Jurkat, Clone E6-1 (cell line): ENCODE data around the gene PPP1R37.
A peak's percentile ranks its signal among the peaks of the same experiment; 100 is the strongest.

Source experiments
- DNase-seq: peaks from one replicate; pipeline ENCODE4 v3.0.0-alpha.2; 2011; ENCODE audit warnings: low read depth, low spot score
- H3K4me3 ChIP-seq: 2 replicates; pipeline ENCODE4 v1.5.1; 2011; ENCODE audit warnings: mild to moderate bottlenecking, low read length, control low read depth, moderate library complexity

Gene PPP1R37

DNA sequence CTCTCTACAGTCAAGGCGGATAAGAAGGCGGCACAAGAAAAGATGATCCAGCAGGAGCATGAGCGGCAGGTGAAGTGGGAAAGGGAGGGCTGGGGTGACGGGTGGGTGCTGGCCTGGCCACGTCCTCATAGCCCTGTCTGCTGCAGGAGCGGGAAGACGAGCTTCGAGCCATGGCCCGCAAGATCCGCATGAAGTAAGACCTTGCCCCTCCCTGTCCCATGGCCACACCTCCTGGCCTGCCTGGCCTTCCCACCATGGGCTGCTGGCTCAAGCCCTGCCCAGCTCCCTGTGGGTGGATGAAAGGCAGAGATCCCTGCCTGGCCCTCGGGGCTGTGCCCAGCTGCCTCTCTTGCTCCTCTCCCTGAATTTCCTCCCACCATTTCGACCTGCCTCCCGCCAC lies 23.9 kb upstream of the PPP1R37 start:
- no peak for DNase-seq
- no peak overlapping the region for H3K4me3 ChIP-seq

DNA sequence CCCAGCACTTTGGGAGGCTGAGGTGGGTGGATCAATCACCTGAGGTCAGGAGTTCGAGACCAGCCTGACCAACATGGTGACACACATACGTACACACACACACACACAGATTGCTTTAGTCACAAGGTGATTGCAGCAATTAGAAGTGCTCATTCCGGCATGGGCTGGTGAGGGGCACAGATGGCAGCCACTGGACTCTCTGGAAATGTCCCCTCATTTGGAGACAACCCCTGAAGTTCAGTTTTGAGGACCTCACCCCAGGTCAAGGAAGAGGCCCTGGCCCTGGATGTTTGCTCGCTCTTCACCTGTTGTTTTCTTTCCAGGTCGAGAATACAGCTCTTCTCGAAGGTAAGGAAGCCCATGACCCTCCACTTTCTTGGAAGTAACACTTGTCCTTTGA lies 22.8 kb upstream of the PPP1R37 start:
- no peak for DNase-seq
- no peak overlapping the region for H3K4me3 ChIP-seq

DNA sequence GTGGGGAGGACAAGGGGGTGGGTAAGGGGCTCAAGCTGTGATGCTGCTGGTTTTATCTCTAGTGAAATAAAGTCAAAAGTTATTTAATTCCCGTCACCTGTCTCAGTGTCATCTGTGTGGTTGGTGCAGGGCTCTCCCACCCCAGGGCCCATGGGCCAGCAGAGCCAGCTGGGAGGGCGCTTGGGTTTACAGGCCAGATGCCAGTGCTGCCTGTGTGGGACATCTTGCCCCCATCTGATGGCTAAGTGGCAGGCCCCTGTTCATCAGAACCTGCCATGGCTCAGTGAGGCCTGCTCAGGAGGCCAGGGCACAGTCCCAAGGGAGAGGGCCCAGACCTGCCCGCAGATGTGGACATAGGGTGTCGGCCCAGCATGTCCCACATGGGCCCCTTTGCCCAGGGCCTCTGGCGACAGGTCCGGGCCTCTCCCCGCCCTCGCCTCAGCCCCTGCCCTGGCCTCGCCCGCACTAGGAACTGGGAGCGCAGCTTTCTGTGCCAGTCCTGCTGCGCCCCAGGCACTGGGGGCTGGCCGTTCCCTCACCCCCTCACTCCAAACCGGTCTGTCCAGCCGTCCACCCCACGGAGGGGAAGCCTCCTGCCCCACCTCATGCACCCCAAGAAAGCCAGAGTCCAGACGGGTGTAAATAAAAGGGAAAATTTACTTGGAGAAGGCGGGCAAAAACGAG lies 22.0 kb upstream of the PPP1R37 start:
- no peak overlapping the region for H3K4me3 ChIP-seq
- no peak for DNase-seq

DNA sequence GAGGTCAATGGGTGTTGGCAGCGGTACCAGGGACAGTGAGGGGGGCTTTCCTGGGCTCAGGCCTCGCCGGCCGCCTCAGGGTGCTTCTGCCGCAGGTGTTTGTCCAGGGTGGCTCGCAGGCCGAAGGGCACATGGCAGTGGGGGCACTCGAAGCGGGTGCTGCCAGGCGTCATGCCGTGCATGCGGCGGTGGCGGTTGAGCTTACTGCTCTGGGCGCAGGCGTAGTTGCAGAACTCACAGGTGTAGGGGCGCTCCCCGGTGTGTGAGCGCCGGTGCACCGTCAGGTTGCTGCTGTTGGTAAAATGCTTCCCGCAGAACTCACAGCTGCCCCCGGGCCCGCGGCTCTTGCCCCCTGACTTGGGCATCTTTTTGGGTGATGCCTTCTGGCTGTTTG lies 21.4 kb upstream of the PPP1R37 start:
- H3K4me3 ChIP-seq: no peak overlapping the region
- no peak for DNase-seq

DNA sequence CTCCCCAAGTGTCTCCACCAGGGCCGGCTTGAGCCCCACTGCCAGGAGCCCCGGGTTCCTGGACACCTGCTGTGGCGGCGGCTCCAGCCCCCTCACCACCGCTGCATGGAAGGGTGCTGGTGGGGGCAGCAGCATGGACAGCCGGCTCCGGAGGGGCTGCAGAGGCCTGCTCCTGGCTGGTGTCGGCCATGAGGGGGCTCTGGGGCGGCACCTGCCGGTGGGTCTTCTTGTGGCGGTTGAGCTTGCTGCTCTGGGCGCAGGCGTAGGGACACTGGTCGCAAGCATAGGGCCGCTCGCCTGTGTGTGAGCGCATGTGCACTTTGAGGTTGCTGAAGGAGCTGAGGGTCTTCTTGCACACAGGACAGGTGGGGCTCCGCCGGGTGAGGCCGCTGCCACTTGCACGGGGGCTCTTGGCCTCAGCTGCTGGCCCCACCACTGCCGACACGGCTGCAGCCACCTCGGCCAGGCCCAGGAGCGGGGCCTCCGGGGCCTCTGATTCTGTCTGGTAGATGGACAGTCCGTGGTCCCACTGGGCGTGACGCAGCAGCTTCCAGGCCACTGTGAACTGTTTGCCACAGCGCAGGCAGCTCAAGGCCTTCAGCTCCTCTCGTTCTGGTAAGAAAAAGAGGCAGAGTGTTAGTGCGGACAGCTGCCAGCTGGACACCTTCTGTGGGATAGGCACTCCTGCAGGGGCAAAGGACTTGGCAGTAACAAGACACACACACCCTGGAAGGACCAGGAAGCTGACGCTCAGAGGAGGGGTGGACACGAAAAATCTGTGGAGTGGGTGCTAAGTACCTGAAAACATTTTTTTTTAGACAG lies 20.8 kb upstream of the PPP1R37 start:
- no peak overlapping the region for H3K4me3 ChIP-seq
- no peak for DNase-seq

DNA sequence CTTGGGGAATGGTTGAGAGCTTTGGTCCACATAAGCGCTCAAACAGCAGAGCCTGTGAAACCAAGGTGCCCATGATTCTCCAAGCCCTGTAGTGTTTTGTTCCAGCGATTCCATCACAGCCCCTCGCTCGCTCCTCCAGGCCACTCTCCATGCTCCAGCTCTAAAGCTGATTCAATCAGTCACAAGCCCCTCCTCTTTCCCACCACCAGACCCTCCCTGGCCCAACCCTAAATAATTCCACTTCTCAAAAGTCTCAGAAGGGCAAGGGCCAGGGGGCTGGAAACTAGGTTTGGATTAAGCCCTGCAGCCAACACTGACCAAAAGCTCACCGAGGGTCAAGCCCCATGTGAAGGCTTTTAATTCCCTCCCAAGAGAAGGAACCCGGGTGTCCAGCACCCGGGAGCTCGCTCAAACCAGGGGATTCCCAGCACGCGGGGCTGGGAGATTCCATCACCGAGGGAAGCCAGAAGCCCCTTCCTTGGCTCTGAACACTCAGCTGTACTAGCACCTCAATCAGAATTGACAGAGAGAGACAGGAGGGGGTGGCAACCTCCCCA lies 18.2 kb upstream of the PPP1R37 start:
- DNase-seq: no peak
- no peak overlapping the region for H3K4me3 ChIP-seq

DNA sequence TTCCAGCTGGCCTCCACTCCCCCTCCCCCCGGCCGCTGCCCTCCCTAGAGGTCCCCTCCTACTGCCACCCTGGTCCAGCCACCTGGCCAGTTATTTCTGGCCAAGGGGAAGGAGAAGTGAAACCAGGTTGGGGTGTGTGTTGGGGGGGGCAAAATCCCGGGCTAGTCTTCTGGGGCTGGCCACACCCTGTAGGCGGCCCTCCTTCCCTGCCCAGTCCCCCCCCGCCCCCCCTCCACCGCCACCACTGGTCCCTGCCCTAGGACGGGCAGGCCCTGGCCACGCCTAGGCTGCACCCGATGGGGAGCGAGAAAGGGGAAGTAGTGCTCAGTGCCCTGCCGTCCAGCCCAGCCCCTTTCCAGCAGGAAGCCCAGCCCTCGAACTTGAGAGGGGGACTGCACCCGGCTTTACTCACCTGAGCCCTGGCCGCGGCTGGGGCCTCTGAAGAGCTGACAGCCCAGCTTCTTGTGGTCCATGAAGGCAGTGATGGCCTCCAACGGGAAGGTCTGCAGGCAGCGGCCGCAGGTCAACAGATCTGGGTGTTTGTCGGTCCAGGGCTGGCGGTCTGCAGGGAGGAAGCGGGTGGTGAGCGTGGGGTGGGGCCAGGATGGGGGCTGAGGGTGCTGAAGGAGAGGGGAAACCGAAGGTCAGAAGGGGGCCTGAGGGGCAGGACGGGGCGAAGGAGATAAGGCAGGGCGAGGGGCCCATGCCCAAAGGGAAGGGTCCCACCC lies 17.5 kb upstream of the PPP1R37 start:
- no peak for DNase-seq
- no peak overlapping the region for H3K4me3 ChIP-seq

DNA sequence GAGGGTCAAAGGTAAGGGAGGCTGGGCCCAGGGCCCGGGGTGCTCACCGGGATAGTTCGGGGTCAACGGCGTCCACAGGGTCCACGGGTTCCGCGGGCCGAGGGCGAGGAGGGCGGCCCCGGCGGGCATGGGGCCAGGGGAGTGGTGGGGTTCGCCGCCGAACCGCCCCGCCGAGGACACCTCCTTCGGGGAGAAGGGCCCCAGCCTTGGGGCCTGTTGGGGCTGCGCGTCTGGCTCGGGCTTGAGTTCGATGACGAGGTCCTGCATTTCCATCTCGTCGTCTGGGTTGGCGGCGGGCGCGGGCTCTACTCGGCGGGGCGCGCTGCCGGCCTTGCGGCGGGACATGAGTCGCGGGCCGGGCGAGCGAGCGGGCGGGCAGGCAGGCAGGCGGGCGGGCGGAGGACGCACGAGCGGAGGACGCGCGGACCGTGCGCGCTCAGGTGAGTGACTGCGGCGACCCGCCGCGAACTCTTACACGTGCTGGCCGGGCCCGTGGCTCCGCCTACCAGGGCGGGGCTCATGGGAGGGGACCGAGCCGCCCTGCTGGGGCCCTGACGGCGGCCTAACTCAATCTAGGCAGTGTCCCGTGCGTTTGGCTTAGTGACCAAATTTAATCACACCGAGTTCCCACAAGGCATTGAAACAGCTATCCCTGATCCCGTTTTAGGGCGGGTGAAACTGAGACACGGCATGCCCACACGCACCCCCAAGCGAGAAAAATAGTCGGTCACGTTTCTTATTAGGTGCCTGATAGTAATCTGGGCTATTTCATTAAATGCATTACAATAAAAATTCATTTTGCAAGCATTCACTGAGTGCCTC lies 16.7 kb upstream of the PPP1R37 start, which contains the start of gene ZNF296:
Gene ZNF296 (minus strand): TSS at position 450 of the 822 bp plus-strand sequence. CDS start 105 bp downstream, at position 345.
- DNase-seq: no peak
- H3K4me3 ChIP-seq: no peak within 1 kb of the TSS

DNA sequence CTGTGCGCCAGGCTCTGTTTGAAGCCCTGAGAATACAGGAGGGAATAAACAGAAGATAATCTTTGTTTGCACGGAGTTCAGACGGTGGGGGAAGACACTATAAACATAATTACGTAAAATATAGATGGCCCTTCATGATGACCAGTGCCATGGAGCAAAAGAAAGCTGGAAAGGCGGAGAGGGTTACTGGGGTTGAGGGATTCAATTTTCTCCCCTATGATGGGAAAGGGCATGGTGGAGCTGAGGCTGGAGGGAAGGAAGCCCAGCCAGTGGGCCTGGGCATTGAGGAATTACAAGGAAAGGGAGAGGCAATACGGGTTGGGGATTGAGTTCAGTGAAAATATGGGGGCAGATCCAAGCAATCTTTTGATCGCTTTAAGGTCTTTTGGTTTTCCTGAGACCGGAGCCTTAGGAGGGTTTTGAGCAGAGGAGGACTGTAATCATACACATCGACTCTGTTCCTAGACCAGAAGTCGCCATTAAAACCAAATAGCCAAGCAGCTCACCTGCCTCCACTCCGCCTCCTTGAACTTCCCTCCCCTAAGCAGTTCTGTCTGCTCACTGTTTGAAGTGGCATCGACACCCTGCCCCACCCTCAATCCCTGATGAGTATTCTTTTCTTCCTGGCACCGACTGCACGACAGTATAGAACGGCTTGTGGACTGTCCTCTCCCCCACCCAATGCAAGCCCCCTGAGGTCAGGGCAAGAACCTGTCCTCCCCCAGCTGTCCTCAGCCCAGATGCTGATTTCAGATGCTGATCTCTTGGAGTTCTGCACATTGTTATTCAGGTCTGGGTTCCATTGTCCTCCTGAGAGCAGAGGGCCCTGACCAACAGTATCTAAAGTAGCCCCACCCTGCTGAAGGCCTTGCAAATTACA lies 15.9 kb upstream of the PPP1R37 start:
- H3K4me3 ChIP-seq: no peak overlapping the region
- no peak for DNase-seq

DNA sequence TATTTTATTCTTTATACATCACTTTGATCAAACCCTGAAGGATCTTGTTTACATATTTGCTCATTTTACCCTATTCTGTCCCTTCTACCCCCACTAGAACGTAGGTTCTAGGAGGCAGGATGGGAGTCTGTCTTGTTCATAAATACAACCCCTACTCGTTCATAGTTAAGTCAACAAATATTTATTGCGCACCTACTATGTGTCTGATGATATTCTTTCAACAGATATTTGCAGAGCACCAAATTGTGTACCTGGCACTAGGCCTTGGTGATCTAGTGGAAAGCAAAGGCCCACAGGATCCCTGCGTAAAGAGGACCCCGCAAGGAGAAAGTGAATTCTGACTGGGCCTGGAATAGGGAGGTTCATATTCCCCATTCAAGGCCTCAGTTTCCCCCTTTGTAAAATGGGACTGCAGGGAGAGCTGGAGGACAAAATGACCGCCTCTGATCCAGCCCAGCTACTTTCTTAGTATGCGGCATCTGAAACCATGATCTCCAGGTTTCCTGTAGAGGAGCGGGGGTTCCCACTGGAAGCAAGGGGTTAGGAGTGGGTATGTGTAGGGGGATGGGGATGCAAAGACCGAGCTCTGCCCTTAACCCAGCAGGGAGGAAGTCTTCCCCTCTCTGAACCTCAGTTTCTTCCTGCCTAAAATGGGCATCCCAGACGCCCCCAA lies 14.5 kb upstream of the PPP1R37 start:
- peak overlapping the region; percentile 98 for H3K4me3 ChIP-seq
- DNase-seq: no peak

DNA sequence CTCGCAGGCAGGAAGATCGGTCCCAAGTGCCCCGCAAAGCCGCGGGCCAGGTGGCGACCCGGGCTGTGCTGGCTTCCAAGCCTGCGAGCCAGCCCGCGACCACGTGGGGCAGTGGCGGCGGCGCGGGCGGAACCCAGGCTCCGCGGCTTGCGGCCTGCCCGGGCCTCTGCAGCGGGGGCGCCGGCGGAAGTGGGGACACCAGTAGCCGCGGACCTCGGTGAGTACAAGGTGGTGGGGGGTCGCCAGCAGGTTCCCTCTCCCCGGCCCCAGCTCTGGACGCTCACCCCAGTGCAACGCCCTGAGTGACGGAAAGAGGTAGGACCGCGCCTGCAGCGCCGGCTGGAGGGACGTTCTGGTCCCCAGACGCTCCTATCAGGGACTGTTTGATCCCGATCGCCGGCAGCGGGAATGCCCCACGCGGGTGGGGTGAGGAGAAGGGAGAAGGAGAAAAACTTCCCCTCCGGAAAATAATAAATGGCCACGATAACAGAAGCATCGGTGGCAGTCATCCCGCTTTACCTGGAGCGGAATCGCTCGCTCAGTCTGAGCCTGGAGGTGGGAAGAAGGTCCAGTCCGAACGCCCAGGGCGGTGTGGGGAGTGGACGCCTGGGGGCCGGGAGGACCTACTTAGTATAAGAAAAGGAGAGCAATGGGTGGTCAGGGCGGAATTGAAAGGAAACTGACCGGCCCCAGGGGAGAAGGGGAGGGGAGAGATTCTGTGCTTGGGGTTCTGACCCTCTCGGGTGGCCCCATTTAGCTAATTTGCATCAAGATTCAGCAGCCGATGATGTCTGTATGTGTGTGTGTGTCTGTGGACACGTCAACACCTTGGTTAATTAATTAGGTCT lies 13.7 kb upstream of the PPP1R37 start, which contains the start of gene GEMIN7:
Gene GEMIN7 (plus strand): TSS at position 198 of the 848 bp plus-strand sequence. CDS start 10,855 bp downstream, outside the sequence.
- DNase-seq: peak; percentile 52

DNA sequence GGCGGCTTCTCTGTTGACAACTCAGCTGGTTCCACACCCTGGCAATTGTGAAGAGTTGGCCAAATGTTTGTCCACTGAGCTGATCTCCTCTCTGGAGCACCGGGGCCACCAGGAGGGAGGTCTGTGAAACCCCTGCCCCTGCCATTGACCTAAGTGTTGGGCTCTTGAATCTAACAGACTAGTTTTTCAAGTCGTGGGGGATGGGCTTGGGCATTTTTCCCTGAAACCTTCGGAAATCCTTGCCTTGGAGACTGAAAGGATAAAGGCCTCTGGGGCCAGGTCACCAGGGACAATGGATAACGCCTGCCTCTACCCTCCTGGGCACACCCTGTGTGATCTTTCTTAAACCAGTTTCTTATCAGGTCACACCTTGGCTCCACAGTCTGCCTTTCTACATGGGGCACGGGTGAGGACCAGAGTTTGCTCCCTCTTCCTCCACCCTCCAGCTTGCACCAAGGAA lies 13.0 kb upstream of the PPP1R37 start:
- no peak for DNase-seq
- H3K4me3 ChIP-seq: peak overlapping the region; percentile 98

More for the DNA sequence above, 13.7 kb upstream of the PPP1R37 start, which contains the start of gene GEMIN7:
- peak within 1 kb of the TSS; percentile 98 for H3K4me3 ChIP-seq

DNA sequence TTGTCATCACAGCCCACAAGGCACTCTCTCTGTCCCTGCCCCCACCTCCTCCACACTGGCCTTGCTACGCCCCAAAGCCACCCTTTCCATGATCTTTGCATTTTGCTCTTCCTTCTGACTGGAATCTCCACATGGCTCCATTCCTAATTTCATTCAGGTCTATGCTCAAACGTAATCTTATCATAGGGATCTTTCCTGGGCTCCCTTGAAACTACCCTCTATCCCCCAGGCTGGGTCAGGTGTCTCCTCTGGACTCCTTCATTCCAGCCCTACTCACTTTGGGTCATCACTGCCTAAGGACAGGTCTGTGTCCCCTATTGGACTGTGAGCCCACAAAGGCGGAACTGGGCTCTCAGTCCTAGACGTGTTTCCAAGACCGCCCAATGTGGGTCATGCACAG lies 10.8 kb upstream of the PPP1R37 start:
- no peak for DNase-seq
- no peak overlapping the region for H3K4me3 ChIP-seq

DNA sequence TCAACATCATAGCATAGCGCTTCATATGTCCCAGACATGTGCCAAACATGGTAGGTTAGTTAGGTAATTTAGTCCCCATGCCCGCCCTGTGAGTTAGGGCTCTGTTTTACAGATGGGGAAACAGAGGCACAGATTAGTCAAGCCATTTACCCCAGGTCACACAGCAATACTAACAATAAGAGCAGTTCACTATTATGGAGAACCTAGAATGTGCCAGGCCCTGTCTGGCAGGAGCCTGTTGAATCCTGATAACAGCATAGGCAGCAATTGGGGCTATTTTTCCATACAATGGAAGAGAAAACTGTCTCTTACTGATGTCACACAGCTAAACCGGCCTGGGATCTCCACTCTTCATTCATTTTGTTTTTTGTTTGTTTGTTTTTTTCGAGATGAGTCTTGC lies 6.5 kb upstream of the PPP1R37 start:
- no peak overlapping the region for H3K4me3 ChIP-seq

DNA sequence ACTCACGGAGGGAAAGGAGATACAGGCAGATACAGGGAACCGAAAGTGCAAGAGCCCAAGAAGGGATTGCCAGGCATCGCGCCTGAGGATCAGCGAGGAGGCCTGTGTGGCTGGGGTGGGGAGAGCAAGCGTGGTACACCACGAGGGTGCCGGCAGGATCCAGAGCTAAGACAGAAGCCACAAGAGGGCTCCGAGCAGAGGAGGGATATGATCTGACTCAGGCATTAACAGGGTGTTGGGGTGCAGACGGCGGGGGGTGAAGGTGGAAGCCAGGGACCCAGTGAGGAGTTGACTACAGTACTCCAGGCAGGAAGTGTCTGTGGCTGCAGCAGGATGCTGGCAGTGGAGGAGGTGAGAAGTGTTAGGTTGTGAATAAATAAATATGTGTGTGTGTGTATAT lies 5.4 kb upstream of the PPP1R37 start:
- peak; percentile 51 for DNase-seq
- H3K4me3 ChIP-seq: no peak overlapping the region

More for the DNA sequence above, 6.5 kb upstream of the PPP1R37 start:
- DNase-seq: no peak

DNA sequence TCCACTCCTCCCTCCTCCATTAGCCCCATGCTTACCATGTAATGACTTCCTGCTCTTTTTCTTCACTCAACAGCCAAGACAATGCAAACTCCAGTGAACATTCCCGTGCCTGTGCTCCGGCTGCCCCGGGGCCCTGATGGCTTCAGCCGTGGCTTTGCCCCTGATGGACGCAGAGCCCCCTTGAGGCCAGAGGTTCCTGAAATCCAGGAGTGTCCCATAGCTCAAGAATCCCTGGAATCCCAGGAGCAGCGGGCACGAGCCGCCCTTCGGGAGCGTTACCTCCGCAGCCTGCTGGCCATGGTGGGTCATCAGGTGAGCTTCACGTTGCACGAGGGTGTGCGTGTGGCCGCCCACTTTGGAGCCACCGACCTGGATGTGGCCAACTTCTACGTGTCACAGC lies 2.9 kb upstream of the PPP1R37 start:
- DNase-seq: no peak
- no peak overlapping the region for H3K4me3 ChIP-seq
